GM18861 (cell line): ENCODE measurements around the gene CLIC4.
"Not testable (repeated sequence)": the region's sequence is repeated elsewhere in the genome, so short reads cannot be mapped to it uniquely, and the experiment has no call there.

Experiments used
- ATAC-seq: cut with Tn5 transposase; IDR thresholded peaks from one replicate; pipeline ENCODE4 v1.9.1; 2021; ENCODE audit not compliant: unreplicated experiment

The CLIC4 gene

GRCh38 chr1:24872061-24872850, 127.0 kb downstream of the CLIC4 start:
- ATAC-seq, result no peak

DNA sequence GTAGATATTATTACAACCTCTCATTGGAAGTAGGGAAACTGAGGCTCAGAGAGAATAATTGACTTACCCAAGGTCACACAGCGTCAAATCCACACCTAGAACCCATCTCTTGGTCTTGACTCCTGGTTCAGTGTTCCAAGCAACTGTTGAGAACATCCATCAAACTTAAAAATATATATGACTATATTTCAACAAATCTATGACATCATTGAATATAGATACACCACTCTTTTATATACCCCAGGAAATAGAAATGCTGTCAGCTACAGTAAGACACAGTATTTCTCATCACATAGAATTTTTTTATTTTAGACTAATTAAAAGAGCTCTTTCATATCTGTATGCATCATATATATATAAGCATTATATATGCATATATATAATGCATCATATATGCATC, 127.9 kb downstream of the CLIC4 start:
- ATAC-seq, result no peak

DNA sequence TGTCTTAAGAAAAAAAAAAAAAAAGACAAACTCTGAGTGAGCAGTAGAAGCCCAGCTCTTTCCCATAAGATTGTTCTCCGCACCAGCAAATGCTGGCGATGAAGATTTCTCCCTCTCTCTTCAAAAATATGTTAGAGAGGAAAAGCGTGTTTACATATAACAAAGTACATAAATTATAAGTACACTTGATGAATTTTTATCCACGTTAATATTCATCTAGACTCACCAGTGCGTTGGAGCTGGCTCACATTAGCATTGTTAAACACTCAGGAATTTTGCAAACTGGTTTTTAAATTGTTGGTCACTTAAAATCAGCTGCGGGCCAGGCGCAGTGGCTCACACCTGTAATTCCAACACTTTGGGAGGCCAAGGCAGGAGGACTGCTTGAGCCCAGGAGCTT, 128.8 kb downstream of the CLIC4 start:
- ATAC-seq, result no peak

DNA sequence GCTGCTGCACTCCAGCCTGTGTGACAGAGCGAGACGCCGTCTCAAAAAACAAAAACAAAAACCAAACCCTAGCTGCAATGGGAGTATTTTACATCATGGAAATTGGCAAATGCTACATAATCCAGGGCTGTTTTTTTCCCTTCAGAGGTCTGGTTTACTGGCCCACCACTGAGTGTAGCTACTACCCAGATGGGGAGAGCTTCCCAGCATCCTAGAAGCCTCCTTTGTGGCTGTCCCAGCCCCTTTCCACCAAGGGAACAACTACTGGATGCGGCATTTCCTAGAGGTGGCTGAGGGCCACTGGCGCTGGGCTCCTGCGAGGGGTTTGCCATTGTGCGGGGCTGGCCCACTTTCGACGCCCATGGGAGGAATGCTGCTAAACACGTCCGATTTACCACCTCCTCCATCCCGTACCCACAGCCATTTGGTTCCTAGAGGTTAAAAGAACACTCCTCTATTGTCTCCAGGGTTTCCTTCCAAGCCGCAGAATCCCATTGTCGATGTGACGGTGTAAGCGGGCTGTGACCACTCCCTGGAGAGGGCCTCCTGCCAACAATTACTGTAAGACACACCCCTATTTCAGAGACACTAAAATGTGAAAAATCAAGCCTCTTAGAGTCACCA, 129.5 kb downstream of the CLIC4 start:
- ATAC-seq, result no peak

GRCh38 chr1:24875257-24875656, 130.0 kb downstream of the CLIC4 start:
- no peak for ATAC-seq

DNA sequence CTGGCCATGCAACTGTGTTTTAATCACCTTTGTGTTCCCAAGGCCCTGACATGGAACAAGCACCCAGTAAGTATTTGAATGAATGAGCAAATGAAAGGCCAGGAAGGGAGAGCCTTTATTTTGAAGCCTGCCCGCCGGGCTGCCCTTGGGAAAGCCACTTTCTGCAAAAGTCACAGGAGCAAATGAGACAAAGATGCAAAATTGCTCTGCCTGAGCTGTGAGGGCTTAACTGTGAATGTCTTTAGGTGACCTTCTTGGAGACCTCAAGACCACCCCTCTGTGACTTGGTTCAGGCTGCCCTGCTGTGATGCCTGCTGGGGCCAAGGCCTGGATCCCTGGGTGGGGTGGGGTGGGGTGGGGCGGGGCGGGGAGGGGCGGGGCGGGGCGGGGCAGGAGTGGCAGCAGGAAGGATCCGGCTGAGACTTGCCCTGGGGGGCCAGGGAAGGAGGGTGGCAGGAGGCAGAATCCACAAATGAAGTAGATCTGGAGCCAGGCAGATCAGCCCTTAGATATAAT, 130.8 kb downstream of the CLIC4 start:
- no peak for ATAC-seq

GRCh38 chr1:24878045-24878444, 132.8 kb downstream of the CLIC4 start:
- ATAC-seq, result no peak

GRCh38 chr1:24878775-24879742, 133.8 kb downstream of the CLIC4 start:
- ATAC-seq, result no peak

DNA sequence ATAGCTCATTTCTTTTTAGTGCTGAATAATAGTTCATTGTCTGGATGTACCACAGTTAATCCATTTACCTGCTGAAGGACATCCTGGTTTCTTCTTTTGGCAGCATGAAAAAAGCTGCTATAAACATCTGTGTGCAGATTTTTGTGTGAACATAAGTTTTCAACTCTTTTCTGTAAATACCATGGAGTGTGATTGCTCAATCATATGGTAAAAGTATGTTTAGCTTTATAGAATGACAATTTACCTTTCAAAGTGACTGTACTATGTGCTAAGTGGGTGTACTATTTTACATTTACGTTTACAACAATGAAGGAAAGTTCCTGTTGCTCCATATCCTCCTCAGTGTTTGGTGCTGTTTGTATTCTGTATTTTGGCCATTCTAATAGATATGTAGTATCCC, 135.8 kb downstream of the CLIC4 start:
- ATAC-seq, result no peak

DNA sequence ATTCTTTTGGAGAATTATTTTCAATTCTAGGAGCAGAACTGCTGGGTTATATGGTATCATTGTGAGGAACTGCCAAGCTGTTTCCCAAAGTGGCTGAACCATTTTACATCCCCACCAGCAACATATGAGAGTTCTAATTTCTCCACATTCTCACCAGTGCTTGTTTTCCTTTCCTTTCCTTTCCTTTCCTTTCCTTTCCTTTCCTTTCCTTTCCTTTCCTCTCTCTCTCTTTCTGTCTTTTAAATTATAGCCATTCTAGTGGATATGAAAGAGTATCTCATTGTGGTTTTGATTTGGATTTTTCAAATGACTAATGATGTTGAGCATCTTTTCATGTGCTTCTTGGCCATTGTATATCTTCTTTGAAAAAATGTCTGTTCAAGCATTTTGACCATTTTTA, 139.5 kb downstream of the CLIC4 start:
- no peak for ATAC-seq

DNA sequence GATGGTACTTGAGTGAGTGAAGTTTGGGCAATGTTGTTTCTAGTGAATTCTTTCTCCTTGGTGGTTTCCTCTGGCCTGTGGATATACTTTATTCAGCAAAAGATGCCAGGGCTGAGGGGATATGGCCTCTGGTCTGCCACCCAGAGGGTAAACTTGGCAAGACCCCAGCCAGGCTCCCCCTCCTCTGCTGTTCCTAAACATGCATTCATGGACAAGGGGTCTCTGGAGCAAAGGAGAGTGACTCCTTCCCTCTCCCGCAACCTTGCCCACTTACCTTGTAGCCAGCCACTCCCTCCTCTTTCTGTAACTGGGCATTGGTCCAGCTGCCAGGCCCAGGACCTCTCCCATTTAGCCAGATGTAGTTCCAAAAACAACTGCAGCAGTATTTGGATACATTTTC, 141.0 kb downstream of the CLIC4 start:
- ATAC-seq, result no peak

- ATAC-seq, result no peak
Observed at GRCh38 chr1:24888061-24888970, 143.1 kb downstream of the CLIC4 start.

DNA sequence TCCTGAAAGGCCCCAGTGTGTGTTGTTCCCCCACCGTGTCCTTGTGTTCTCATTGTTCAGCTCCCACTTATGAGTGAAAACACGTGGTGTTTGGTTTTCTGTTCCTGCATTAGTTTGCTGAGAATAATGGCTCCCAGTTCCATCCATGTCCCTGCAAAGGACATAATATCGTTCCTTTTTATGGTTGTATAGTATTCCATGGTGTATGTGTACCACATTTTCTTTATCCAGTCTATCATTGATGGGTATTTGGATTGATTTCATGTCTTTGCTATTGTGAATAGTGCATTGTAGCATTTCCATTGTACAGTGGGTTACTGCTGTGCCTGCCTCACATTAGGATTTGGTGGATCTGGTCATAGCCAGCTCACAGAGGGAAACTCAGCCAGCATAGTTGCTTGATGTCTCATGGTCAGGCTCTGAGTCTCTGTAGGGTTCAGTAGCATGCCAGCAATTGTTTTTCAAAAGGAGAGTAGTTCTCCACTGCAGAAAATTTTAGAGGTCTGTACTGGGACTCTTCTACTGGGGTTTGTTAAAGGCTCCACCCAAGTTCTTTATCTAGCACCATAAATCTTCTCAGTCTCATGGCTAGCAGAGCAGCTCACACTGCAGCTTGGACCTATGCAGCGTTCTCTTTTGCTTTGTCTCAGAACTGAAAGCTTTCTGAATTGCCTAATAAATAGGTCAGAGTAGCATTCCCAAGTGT, 143.9 kb downstream of the CLIC4 start:
- ATAC-seq, result no peak

DNA sequence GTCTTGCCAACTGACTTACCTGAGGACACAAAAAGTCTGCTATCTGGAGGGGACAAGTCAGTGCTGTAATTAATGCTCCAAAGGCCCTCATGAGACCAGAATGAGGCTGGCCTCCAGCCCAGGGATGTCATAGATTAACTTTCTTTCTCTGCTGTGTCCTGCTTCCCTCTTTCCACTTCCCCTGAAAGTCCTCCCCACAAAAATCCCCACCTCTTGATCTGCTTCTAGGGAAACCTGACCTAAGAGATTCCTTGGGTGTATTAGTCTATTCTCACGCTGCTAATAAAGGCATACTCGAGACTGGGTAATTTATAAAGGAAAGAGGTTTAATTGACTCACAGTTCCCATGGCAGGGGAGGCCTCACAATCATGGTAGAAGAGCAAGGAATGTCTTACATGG, 145.6 kb downstream of the CLIC4 start:
- no peak for ATAC-seq

- ATAC-seq, result not testable (repeated sequence)
Observed at GRCh38 chr1:24891367-24891766, 146.1 kb downstream of the CLIC4 start.

- no peak for ATAC-seq
Observed at GRCh38 chr1:24892188-24893153, 147.2 kb downstream of the CLIC4 start.

- ATAC-seq, result no peak
Observed at GRCh38 chr1:24893431-24893830, 148.2 kb downstream of the CLIC4 start.
